Measurements from ENCODE around the gene SLX9. TPM values are rescaled to one million over a fixed set of nuclear protein-coding genes. Genes with fewer than 3 reads are reported as not detected.

Gene SLX9
- polyA plus RNA-seq, 1 donor from 2014 or later = 15.4 TPM

- H4K20me1 ChIP-seq (ENCODE audit: insufficient read depth) = no peaks in the 10 kb centered on the region
- no peak overlapping the region for H2AFZ ChIP-seq (ENCODE audit: low read depth, low read length)
- no peak overlapping the region for H3K27ac ChIP-seq (ENCODE audit: low read length)
- no peaks in the 10 kb centered on the region for H3K79me2 ChIP-seq (replicated peaks; ENCODE audit: insufficient read depth, low read length)
- H3K9me2 ChIP-seq (ENCODE audit: insufficient read depth, low read length) = no peaks in the 10 kb centered on the region
- no peak overlapping the region for H3K4me2 ChIP-seq (ENCODE audit: low read length)
- H3K9ac ChIP-seq (ENCODE audit: low read length) = no peak overlapping the region
- H3F3A ChIP-seq (ENCODE audit: insufficient read depth, low read length, poor library complexity, severe bottlenecking) = no peaks in the 10 kb centered on the region
- no peaks in the 10 kb centered on the region for H3K27me3 ChIP-seq (ENCODE audit: insufficient read depth, low read depth, low read length)
- no peaks in the 10 kb centered on the region for H3K9me3 ChIP-seq (ENCODE audit: low read length)
- no peak for TF ChIP-seq EP300 (conservative IDR thresholded peaks at IDR 0.05; ENCODE audit: poor library complexity, severe bottlenecking)
- TF ChIP-seq CTCF (IDR thresholded peaks at IDR 0.05; ENCODE audit: poor library complexity, severe bottlenecking) = no peak
- TF ChIP-seq SMC3 (conservative IDR thresholded peaks at IDR 0.05; ENCODE audit: poor library complexity) = no peak
- TF ChIP-seq POLR2AphosphoS5 (IDR thresholded peaks at IDR 0.05) = no peak
- no peak for TF ChIP-seq MXI1 (conservative IDR thresholded peaks at IDR 0.05; ENCODE audit: poor library complexity, severe bottlenecking)
- no peak for TF ChIP-seq REST (IDR thresholded peaks at IDR 0.05; ENCODE audit: borderline replicate concordance)
- TF ChIP-seq EZH2 (IDR thresholded peaks at IDR 0.05; ENCODE audit: borderline replicate concordance, insufficient read depth, low read length, poor library complexity, severe bottlenecking) = no peak
- no peak for TF ChIP-seq TAF1 (IDR thresholded peaks at IDR 0.05; ENCODE audit: low read depth)
- no peak for TF ChIP-seq RAD21 (conservative IDR thresholded peaks at IDR 0.05)
- H3K36me3 ChIP-seq (ENCODE audit: insufficient read depth, low read length) = no peaks in the 10 kb centered on the region
- no peak overlapping the region for H3K4me3 ChIP-seq (ENCODE audit: low read length)
Observed at GRCh38 chr21:44907225-44907965, 32.4 kb upstream of the SLX9 start.

- no peaks in the 10 kb centered on the region for H3K9me3 ChIP-seq (ENCODE audit: low read length)
- no peak overlapping the region for H3K9ac ChIP-seq (ENCODE audit: low read length)
- H2AFZ ChIP-seq (ENCODE audit: low read depth, low read length) = no peak overlapping the region
- H3F3A ChIP-seq (ENCODE audit: insufficient read depth, low read length, poor library complexity, severe bottlenecking) = no peaks in the 10 kb centered on the region
- no peaks in the 10 kb centered on the region for H3K9me2 ChIP-seq (ENCODE audit: insufficient read depth, low read length)
- no peak overlapping the region for H3K4me2 ChIP-seq (ENCODE audit: low read length)
- no peak overlapping the region for H3K27ac ChIP-seq (ENCODE audit: low read length)
- TF ChIP-seq TAF1 (IDR thresholded peaks at IDR 0.05; ENCODE audit: low read depth) (no peak), CTCF (IDR thresholded peaks at IDR 0.05; ENCODE audit: poor library complexity, severe bottlenecking) (no peak), SMC3 (conservative IDR thresholded peaks at IDR 0.05; ENCODE audit: poor library complexity) (no peak), EZH2 (IDR thresholded peaks at IDR 0.05; ENCODE audit: borderline replicate concordance, insufficient read depth, low read length, poor library complexity, severe bottlenecking) (no peak), MXI1 (conservative IDR thresholded peaks at IDR 0.05; ENCODE audit: poor library complexity, severe bottlenecking) (no peak), POLR2AphosphoS5 (IDR thresholded peaks at IDR 0.05) (no peak), EP300 (conservative IDR thresholded peaks at IDR 0.05; ENCODE audit: poor library complexity, severe bottlenecking) (no peak), RAD21 (conservative IDR thresholded peaks at IDR 0.05) (no peak)
- no peak overlapping the region for H3K4me3 ChIP-seq (ENCODE audit: low read length)
- H3K79me2 ChIP-seq (replicated peaks; ENCODE audit: insufficient read depth, low read length) = no peaks in the 10 kb centered on the region
- H3K36me3 ChIP-seq (ENCODE audit: insufficient read depth, low read length) = no peaks in the 10 kb centered on the region
- H4K20me1 ChIP-seq (ENCODE audit: insufficient read depth) = no peaks in the 10 kb centered on the region
- no peaks in the 10 kb centered on the region for H3K27me3 ChIP-seq (ENCODE audit: insufficient read depth, low read depth, low read length)
Observed at GRCh38 chr21:44907966-44908895, 31.6 kb upstream of the SLX9 start.
